Stimulated activated effector memory CD8-positive, alpha-beta T cell treated with anti-CD3 and anti-CD28 coated beads, Interleukin-12 subunit alpha, Interleukin-12 subunit beta, amount 100 ng/mL, for 72 hours (primary cell): ENCODE results near the gene HSPA12A.

Source experiments
- ATAC-seq: fragments of 150-1000 bp; cut with Tn5 transposase; 2 replicates; pipeline ENCODE4 v1.10.0; 2021
- DNase-seq, 2 donors: peaks; one replicate each; pipeline ENCODE4 v3.0.0; 2021 to 2022; ENCODE audit warnings: low spot score in 2 of 2
- H3K27ac Mint-ChIP-seq: one replicate; pipeline ENCODE4 v1.8.0; 2022; ENCODE audit warnings: mild to moderate bottlenecking, mixed read lengths
- H3K36me3 Mint-ChIP-seq: one replicate; pipeline ENCODE4 v1.8.0; 2022; ENCODE audit warnings: mild to moderate bottlenecking, mixed read lengths
- H3K4me1 Mint-ChIP-seq: one replicate; pipeline ENCODE4 v1.8.0; 2022; ENCODE audit warnings: mixed read lengths
- H3K4me3 Mint-ChIP-seq: one replicate; pipeline ENCODE4 v1.8.0; 2022; ENCODE audit warnings: mild to moderate bottlenecking, mixed read lengths
- H3K9me3 Mint-ChIP-seq: one replicate; pipeline ENCODE4 v1.8.0; 2022; ENCODE audit warnings: mixed read lengths

The HSPA12A gene

DNA sequence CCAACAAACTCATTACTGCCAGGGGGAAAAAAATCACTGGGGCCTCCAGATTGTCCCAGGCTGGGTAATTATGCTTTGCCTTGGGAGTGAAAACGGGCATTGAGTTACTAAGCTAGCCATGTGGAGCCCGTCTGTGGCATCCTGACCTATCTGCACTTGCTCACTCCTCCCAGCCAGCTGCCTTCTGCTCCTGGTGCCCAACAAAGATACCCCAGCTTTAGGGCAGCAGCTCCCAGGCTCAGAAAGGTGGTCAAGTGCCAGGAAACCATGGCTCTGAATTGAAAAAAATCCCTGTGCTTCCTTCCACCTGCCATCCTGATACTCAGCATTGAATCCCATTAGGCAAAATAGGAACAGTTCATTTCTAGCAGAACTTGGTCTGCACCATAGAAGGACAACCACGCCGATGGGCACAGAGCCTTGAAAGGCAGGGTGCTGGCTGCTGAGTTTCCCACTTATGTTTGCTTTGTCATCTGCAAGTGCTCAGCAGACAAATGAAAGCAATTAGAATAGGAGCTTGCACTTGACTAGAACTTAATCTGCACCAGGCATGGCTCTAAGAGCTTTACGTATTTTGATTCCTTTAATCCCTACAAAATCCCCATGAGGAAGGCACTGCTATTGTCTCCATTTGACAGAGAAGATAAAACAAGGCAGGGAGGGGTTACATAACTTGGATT lies 42.8 kb downstream of the HSPA12A start:
- Mint-ChIP-seq H3K4me1 (no peaks in the 10 kb centered on the region), H3K4me3 (no peak overlapping the region), H3K36me3 (no peaks in the 10 kb centered on the region), H3K9me3 (no peaks in the 10 kb centered on the region), H3K27ac (no peak overlapping the region)
- DNase-seq (no peak), ATAC-seq (no peak)

DNA sequence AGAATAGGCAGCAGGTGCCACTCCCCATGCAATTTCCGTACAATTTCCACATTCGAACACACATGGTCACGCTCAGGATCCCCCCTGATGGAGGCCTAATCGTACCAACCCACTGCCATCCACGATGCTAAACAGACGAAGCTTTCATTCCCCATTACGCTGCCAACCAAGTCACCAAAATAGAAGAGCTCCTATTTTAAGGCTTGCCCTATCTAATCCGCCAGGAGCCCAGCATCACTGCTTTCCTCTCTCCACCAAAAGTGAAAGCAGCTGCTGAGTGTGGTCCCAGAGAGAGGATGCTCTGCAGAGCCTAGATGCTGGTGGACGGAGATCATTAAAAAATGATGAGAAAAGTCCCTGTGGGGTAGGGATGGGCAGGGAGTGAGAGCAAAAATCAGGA lies 43.3 kb downstream of the HSPA12A start:
- Mint-ChIP-seq H3K4me1 (no peaks in the 10 kb centered on the region), H3K36me3 (no peaks in the 10 kb centered on the region), H3K4me3 (no peak overlapping the region), H3K27ac (no peak overlapping the region), H3K9me3 (no peaks in the 10 kb centered on the region)
- no peak for ATAC-seq
- DNase-seq: no peak

DNA sequence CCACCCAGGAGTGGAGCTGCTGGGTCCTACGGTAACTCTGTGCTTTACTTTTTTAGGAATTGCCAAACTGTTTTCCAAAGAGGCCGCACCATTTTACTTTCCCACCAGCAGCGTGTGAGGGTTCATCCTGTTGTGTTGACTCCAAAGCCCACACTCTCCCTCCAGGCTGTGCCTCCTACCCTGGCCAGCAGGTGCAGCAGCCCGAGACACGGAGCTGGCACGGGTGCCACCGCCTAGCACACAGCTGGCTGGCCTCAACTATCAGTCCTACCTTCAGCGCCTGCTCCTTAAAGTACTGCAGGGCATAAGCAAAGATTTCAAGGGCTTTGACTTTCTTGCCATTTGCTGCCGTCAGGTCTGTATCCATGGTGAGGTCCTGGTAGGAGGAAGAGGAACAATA lies 44.0 kb downstream of the HSPA12A start:
- no peak for DNase-seq
- no peaks in the 10 kb centered on the region for H3K36me3 Mint-ChIP-seq
- no peak overlapping the region for H3K4me3 Mint-ChIP-seq

DNA sequence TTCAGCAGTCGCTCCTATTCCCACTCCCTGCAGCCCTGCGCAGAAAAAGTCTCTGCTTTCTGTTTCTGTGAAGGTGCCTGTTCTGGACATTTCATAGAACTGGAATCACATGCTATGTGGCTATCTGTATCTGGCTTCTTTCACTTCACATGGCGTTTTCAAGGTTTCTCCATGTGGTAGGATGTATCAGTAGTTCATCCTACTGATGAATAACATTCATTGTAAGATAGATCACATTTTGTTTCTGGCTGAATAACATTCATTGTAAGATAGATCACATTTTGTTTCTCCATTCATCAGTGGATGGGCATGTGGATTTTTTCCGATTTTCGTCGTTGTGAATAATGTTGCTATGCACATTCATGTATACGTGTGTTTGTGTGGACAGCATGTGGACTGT lies 44.5 kb downstream of the HSPA12A start:
- Mint-ChIP-seq H3K4me3 (no peak overlapping the region), H3K4me1 (no peaks in the 10 kb centered on the region), H3K36me3 (no peaks in the 10 kb centered on the region), H3K27ac (no peak overlapping the region), H3K9me3 (no peaks in the 10 kb centered on the region)
- DNase-seq: no peak
- no peak for ATAC-seq

More for the DNA sequence above, 44.0 kb downstream of the HSPA12A start:
- no peaks in the 10 kb centered on the region for H3K4me1 Mint-ChIP-seq
- H3K27ac Mint-ChIP-seq: no peak overlapping the region
- no peaks in the 10 kb centered on the region for H3K9me3 Mint-ChIP-seq
- no peak for ATAC-seq

DNA sequence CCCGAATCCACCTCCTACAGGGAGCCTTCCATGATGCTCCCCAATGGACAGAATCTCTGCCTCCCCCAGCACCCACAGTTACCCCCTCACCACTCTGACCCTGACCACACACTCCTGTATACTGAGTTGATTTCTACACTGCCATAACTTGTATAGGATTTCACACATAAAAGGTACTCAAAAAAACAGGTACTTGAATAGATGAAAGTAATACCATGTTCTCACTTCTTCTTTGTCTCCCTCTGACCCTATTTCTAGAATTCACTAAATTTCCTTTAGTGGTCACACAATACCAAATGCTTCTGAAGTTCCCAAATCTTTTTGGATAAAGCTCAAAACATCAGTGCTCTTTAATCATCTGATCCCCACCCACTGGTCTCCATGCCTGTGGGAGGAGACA lies 45.4 kb downstream of the HSPA12A start:
- ATAC-seq: no peak
- H3K9me3 Mint-ChIP-seq: no peaks in the 10 kb centered on the region
- H3K36me3 Mint-ChIP-seq: no peaks in the 10 kb centered on the region
- no peaks in the 10 kb centered on the region for H3K4me1 Mint-ChIP-seq
- DNase-seq: no peak
- no peak overlapping the region for H3K4me3 Mint-ChIP-seq
- no peak overlapping the region for H3K27ac Mint-ChIP-seq

DNA sequence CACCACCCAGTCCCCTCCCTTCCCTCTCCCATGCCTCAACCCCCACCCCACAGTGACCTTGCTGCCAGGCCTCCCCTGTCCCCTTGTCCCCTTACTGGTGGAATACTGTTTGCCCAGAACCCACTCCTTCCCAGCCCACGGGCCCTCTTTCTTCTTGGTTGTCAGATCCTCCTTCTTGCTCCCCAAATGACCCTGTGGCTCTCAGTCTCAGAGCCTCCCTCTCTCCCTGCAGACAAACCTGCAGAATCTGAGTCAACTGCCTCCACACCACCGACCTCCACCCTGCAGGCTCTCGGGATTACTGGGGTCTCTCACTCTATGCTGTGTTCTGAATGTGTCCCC lies 47.5 kb downstream of the HSPA12A start:
- Mint-ChIP-seq H3K27ac (no peak overlapping the region), H3K4me1 (no peaks in the 10 kb centered on the region), H3K9me3 (no peaks in the 10 kb centered on the region), H3K4me3 (no peak overlapping the region), H3K36me3 (no peaks in the 10 kb centered on the region)
- ATAC-seq (no peak), DNase-seq (no peak)

DNA sequence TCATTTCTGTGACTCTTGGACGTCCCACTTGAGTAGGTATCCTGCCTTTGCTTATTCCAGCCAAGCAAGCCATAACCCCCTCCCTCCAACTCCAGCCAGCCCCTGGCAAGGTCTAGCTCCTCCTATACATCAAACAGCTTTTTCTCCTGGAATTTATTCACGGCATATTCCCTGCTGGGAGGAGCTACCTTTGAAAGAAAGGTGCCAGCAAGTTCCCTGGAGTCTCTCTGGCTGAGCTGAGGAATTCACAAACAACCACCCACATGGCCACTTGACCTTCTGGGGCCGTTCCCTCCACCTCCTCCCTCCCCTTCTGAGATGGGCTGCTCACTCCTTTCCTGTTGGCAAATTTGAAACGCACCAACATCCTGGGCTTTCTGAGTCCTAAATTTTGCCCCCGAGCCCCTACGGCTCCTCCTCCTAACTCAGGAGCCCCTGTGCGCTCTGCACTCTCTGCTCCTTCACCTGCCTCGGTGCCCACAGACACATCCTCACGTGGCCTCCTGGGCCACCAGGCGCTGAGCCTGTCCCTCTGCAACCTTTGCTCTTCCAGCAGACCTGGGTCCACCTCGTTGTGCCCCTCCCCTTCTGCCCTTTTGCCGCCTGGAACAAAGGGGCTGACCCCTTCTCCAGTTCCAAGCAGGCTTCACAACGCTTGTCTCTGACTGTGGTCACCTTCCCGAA lies 48.0 kb downstream of the HSPA12A start:
- Mint-ChIP-seq H3K9me3 (no peaks in the 10 kb centered on the region), H3K4me1 (no peaks in the 10 kb centered on the region), H3K36me3 (no peaks in the 10 kb centered on the region), H3K4me3 (no peak overlapping the region), H3K27ac (no peak overlapping the region)
- no peak for DNase-seq
- ATAC-seq: no peak

DNA sequence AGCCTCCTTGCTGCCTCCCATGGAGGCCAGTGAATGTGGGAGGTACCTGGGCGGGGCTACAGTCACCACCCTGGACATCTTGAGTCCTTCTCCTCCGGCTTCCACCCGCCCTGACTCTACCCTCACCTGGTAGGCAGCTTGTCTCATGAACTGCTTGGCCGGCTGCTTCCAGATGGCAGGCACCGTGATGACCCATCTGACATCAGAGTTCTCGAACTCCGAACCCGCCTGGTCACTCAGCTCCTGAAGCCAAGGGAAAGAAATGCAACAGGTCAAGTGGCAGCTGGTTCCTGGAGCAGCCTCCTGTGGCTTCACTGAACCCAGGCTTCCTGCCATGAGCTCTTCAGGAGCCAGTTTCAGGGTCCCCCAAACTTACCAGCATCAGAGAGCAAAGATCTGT lies 50.1 kb downstream of the HSPA12A start:
- Mint-ChIP-seq H3K36me3 (no peaks in the 10 kb centered on the region), H3K4me1 (no peaks in the 10 kb centered on the region), H3K27ac (no peak overlapping the region), H3K4me3 (no peak overlapping the region), H3K9me3 (no peaks in the 10 kb centered on the region)
- ATAC-seq (no peak), DNase-seq (no peak)

DNA sequence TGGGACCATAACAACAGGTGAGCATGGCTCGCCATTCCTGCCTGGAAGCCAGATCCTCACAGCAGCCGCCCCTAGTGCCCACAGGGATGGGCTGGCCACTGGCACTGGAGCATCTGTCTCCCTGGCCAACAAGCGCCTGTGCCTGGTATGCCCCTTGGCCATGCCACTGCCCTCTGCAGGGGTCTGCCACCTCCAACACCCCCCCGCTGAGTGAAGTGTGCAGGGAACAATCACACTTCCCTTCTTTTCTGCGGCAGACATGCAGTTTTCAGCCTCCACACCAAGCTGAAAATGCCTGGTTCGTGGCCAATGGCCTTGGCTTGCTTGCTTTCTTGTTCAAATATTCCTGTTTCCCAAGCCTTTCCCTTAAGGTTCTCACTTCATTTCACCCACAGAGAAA lies 50.7 kb downstream of the HSPA12A start:
- no peak for DNase-seq
- Mint-ChIP-seq H3K9me3 (no peaks in the 10 kb centered on the region), H3K27ac (no peak overlapping the region), H3K4me3 (no peak overlapping the region), H3K4me1 (no peaks in the 10 kb centered on the region), H3K36me3 (no peaks in the 10 kb centered on the region)
- no peak for ATAC-seq

DNA sequence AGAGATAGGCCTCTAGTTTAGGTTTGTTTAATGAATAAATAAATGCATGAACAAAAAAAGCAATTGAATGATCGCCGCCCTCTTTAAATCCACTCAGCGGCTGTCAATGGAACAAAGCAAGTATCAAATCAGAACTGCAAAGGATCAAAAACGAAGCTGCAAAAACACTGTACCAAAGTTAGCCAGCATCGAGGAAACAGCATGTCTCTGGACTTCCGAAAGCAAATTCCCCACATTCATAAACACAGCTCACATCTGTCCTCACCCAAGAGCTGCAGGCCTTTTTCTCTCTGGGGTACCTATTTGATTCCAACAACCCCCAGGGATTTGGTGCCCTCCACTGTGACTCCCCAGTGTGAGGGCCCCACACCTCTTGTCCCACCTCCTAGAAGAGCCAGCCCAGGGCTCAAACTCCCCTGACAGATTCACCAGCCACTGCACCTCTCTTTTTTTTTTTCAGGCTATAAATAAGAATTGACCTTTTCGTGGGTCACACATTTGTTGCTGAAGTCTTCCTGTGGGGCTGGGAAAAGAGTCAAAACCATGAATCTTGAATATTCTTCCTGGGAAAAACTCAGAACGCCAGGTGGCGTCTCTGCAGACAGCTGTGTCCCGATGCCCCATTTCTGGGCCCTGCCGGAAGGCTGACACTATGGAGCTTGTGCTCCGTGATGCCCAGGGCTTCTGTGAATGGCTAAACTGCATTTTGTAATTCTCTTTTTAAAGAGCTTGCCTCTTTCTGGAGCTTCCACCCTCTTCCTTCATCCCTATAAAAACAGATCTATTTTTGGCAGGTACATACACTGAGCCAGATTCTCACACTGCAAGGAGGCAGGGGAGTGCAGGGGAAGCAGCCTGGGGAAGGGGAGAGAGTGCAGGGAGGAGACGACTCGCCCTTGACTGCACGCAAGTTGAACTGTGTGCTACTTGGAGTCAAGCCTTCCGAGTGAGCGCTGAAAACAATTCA lies 51.7 kb downstream of the HSPA12A start:
- Mint-ChIP-seq H3K9me3 (no peaks in the 10 kb centered on the region), H3K4me3 (no peak overlapping the region), H3K4me1 (no peaks in the 10 kb centered on the region), H3K36me3 (no peaks in the 10 kb centered on the region), H3K27ac (no peak overlapping the region)
- DNase-seq (no peak), ATAC-seq (no peak)

DNA sequence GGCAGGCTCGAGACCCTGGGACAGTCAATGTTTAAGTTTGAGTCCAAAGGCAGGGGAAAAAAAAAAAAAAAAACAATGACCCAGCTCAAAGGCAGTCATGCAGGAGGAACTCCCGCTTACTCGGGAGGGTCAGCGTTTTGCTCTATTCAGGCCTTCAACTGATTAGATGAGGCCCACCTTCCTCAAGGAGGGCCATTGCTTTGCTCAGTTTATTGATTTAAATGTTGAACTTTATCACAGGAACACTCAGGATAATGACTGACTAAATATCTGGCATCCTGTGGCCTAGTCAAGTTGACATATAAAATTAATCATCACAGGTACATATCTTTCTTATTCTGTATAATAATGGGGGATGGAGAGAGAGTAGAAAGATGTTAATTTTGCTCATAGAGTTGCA lies 52.6 kb downstream of the HSPA12A start:
- DNase-seq: no peak
- Mint-ChIP-seq H3K4me1 (no peaks in the 10 kb centered on the region), H3K36me3 (no peaks in the 10 kb centered on the region), H3K4me3 (no peak overlapping the region), H3K27ac (no peak overlapping the region), H3K9me3 (no peaks in the 10 kb centered on the region)
- ATAC-seq: no peak

DNA sequence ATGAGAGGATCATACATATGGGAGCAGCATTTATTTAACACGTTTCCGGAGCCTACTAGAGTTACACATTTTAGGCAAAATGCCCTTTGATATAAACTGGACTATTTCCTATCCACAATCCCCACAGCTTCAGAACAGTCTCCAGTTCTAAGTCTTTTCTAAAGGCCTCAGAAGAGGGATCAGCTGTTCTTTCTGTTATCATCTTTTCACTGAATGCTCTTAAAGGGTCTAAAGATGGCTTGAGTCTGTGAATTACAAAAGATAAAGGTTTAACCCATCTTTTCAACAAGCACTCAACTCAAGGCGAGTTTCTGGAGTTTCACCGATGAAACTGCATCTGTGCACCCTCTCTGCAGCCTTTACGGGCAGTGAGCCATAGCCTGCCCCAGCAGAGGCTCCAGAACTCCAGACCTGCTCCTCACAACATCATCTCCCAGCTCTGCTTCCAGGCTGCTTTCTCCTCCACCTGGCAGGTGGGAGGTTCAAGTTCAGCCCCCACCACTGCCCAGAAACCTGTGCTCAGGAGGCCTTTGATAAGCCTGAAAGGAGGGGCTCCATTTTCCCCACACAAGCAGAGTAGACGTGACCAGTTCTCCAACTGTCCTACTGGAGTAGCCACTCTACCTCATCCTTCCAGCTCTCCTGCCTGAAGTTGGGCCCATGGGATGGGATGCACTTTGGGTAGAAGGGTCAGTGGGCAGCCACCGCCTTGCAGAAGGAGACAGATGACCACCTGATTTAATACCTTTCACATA lies 53.4 kb downstream of the HSPA12A start:
- Mint-ChIP-seq H3K4me3 (no peak overlapping the region), H3K4me1 (no peaks in the 10 kb centered on the region), H3K36me3 (no peaks in the 10 kb centered on the region), H3K27ac (no peak overlapping the region), H3K9me3 (no peaks in the 10 kb centered on the region)
- DNase-seq (no peak), ATAC-seq (no peak)

DNA sequence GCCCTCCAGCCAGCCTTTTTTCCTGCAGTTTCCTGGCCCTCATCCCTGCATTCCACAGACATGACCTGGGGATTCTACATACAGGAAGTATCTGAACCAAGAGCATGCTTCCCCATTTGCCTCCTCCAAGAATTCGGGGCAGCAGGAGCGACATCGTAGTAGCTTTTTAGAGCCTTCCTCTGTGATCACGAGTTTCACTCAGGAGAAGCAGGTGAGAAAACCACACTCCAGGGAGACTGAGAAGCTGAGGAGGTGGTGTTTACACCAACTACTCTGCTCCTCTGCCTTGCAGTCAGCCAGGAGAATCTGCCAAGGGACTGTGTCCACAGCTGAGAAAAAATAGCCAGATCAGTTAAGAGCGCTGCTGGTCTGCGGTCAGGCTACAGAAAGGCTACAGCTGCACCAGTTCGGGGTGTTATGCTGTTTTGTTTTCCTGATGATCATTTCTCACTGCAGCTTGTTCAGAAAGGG lies 54.1 kb downstream of the HSPA12A start:
- no peak for ATAC-seq
- Mint-ChIP-seq H3K27ac (no peak overlapping the region), H3K9me3 (no peaks in the 10 kb centered on the region), H3K36me3 (no peaks in the 10 kb centered on the region), H3K4me1 (no peaks in the 10 kb centered on the region), H3K4me3 (no peak overlapping the region)
- DNase-seq: no peak

DNA sequence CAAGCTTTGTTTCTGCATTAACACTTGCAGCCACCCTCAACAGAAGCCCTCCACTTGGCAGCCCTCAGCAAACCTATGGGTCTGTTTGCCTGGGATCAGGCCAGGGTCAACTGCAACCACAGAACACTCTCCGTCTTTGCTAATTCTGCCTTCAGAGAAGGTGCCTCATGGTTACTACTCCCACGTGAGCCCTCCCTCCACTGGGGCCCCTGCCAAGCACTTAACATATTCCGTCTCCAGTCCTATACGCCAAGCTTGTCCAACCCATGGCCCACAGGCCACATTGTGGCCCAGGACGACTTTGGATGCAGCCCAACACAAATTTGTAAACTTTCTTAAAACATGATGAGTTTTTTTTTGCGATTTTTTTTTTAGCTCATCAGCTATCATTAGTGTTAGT lies 54.7 kb downstream of the HSPA12A start:
- DNase-seq (no peak), ATAC-seq (no peak)
- H3K27ac Mint-ChIP-seq: no peak overlapping the region
- no peaks in the 10 kb centered on the region for H3K4me1 Mint-ChIP-seq
- no peaks in the 10 kb centered on the region for H3K36me3 Mint-ChIP-seq
- no peak overlapping the region for H3K4me3 Mint-ChIP-seq
- H3K9me3 Mint-ChIP-seq: no peaks in the 10 kb centered on the region

DNA sequence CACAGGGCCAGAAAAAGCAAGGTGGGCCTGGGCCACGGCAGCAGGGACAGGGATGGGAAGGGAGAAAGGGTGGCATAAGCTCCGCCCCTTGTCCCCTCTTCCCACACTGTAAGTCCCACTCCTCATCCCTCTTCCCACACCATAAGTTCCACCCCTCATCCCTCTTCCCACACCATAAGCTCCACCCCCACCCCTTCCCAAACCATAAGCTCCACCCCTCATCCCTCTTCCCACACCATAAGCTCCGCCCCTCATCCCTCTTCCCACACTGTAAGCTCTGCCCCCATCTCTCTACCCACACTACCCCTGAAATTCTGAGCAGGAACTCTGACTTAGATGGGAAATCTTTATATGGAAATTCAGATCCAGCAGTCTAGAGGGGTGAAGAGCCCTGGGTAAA lies 55.7 kb downstream of the HSPA12A start:
- DNase-seq (no peak), ATAC-seq (no peak)
- no peaks in the 10 kb centered on the region for H3K4me1 Mint-ChIP-seq
- no peaks in the 10 kb centered on the region for H3K9me3 Mint-ChIP-seq
- no peak overlapping the region for H3K4me3 Mint-ChIP-seq
- H3K27ac Mint-ChIP-seq: no peak overlapping the region
- H3K36me3 Mint-ChIP-seq: no peaks in the 10 kb centered on the region
